HT1080 (cell line): Measurements from ENCODE around the gene SRD5A2. TPM values are rescaled to one million over a fixed set of nuclear protein-coding genes. Genes with fewer than 3 reads are reported as not detected.

Experiments used
- DNase-seq: peaks from one replicate; pipeline ENCODE4 v3.0.0-alpha.2; 2015; ENCODE audit warnings: low read depth
- polyA plus RNA-seq, 2 experiments: library from polyadenylated mRNA; depleted of rRNA; stranded (reverse); fragments of >200 nt; gene quantifications; 2 replicates each; pipeline ENCODE4 v1.2.3, GENCODE V29; 2015
- total RNA-seq: library from RNA; depleted of rRNA; stranded (reverse); fragments of >200 nt; shearing (Covaris generic); gene quantifications from 2 replicates; pipeline ENCODE4 v1.2.3, GENCODE V29; 2014; rRNA removed

SRD5A2 gene, protein sequence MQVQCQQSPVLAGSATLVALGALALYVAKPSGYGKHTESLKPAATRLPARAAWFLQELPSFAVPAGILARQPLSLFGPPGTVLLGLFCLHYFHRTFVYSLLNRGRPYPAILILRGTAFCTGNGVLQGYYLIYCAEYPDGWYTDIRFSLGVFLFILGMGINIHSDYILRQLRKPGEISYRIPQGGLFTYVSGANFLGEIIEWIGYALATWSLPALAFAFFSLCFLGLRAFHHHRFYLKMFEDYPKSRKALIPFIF
- not detected in 2 replicates for total RNA-seq
- not detected in 2 replicates for polyA plus RNA-seq (2015; cell fraction: cytosol; rRNA removed)
- not detected in 2 replicates for polyA plus RNA-seq (2015; cell fraction: nucleus; rRNA removed)

DNA sequence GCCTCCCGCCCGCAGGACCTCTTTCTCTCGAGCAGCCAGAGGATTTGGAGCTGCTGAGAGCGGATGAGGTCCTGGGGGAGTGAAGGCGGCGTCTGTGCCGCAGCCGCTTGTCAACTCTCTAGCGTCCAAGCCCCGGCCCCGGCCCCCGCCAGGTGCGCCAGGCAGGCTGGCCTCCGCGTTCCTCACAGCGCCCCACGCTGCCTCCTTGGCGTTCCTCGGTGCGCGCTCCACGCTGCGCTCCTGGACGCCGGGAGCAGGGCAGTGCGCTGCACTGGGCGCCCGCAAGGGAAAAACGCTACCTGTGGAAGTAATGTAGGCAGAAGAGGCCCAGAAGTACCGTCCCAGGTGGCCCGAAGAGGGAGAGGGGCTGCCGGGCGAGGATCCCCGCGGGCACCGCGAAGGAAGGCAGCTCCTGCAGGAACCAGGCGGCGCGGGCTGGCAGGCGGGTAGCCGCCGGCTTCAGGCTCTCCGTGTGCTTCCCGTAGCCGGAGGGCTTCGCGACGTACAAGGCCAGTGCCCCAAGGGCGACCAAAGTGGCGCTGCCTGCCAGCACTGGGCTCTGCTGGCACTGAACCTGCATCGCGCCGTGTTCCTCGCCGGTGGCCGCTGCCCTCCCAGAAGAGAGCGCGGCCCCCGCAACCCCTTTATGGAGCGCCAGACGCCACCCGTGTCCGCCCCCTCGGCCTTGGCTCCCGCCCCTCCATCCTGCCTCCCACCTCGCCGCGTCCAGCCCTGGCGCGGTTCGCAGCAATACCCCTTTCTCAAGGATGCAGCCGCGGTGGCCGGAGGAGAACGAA lies at the start of gene SRD5A2:
TSS of gene SRD5A2 (minus strand) at position 618 of the 797 bp plus-strand sequence. CDS start at position 580, 38 bp downstream.
- DNase-seq = no peak

DNA sequence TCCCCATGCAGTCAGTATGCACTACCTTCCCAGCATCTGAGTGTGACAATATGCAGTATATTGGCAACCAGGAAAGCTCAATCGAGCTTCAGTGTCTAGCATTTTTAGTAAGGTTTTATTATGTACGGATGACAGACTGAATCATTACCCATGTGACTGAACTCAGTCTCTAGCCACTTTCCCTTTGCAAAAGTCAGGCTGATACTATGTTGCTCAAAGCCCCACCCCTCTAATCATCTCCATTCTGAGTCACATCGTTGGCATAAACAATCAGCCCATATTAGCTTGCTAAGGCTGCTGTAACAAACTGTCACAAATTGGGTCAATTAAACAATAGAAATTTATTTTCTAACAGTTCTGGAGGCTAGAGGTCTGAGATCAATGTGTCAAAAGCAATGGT lies 25.8 kb upstream of the SRD5A2 start:
- peak; percentile 23 for DNase-seq

DNA sequence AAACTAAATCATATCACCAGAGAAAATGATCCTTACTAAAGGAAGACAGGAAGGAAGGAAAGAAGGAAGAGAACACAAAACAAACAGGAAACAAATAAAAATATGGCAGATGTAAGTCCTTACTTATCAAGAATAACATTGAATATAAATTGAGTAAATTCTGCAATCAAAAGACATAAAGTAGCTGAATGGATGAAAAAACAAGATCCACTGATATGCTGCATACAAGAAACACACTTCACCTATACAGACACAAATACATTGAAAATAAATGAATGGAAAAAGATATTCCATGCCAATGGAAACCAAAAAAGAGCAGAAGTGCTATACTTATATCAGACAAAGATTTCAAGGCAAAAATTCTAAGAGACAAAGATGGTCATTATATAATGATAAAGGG lies 18.0 kb upstream of the SRD5A2 start:
- no peak for DNase-seq

DNA sequence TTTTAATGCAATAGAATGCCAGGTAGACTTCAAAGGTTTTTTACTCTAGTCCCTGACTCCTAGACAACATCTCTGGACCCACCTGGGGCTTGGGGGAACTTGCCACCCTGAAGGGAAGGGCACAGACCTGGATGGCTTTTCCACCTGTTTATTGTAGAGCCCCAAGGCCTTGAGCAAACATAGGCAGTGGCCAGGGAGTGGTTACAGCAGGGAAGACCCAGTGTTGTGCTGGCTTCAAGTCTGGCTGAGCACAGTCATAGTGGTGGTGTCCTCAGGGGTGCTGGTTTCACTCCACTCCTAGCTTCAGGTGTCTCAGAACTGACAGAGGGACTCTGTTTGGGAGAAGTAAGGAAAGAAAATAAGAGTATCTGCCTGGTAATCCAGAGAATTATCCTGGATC lies 5.5 kb upstream of the SRD5A2 start:
- DNase-seq = no peak

DNA sequence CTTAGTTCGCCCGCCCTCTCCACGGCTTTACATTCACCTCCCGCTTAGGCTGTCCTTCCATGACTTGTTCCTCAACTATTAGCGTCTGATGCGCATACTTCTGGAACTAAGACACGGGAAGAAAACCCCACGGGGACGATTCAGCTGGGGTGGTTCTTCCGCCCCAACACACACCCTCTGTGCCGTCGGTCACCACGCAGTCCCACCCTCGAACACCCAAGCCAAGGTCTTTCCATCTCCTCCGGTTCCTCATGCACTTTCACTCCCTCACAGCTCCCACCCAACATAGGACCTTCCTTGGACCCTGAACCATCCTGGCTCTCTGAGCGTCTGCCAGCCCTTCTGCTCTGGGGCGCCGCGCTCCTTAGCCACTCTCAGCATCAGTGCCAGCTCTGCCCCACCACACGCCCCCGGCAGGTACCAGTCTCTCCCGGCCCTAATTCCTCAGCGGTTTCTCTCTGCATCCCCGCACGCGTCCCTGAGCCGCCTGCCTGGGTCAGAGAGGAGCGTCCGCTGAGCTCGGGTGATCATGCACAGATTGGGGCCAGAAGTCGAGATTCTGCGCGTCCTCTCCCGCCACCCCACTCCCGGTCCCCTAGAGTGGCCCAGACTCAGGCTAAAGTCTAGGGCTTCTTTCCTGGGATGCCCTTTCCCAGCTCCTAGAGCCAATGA lies 522 bp upstream of the SRD5A2 start:
- DNase-seq = no peak

DNA sequence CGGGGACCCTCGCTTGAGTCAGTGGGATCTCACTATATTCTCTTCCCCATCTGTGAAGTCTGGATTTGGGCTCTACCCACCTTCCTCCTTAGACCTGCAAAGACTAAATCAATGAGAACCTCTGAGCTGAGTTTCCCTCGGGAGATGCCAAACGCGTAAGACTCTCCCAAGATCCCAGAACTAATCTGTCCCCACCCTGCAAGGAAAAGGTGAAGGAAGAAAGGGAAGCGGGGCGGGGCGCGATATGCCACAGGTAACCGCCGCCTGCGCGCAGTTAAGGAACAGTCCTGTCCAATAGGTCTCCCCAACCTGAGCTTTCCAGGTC lies 780 bp downstream of the SRD5A2 start:
- no peak for DNase-seq

DNA sequence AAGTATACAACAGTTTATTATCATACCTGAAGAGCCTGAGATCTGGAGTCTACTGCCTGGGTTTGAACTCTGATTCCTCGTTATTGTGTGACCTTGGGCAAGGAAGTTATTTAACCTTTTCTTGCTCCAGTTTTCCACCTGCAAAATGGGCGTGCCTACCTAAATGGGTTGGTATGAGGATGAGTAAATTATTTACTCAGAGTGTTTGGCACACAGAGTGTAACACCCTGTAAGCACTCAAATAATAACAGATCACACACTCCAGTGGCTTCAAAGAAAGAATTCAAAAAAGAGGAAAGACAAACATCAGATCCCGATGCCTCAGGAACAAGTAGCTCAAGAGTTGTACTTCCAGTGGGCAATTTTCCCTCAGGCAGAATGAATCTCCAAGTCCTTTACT lies 2.4 kb downstream of the SRD5A2 start:
- DNase-seq = no peak

DNA sequence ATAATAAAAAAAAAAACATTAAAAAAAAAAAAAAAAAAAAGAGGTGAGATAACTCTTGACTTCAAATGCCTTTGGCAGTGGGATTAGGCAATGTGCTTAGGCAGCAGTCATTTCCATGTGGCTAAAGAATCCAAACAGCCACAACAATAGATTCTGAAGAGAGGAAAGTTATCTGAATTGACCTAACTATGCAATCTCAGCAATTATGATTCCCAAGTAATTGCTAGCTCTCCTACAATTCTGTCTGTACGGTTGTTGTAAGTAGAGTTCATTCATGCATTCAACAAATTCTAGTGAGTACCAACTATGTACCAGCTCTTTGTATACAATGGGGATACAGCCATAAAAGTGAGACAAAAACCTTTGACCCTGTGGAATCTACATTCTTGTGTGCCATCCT lies 3.6 kb downstream of the SRD5A2 start:
- no peak for DNase-seq

DNA sequence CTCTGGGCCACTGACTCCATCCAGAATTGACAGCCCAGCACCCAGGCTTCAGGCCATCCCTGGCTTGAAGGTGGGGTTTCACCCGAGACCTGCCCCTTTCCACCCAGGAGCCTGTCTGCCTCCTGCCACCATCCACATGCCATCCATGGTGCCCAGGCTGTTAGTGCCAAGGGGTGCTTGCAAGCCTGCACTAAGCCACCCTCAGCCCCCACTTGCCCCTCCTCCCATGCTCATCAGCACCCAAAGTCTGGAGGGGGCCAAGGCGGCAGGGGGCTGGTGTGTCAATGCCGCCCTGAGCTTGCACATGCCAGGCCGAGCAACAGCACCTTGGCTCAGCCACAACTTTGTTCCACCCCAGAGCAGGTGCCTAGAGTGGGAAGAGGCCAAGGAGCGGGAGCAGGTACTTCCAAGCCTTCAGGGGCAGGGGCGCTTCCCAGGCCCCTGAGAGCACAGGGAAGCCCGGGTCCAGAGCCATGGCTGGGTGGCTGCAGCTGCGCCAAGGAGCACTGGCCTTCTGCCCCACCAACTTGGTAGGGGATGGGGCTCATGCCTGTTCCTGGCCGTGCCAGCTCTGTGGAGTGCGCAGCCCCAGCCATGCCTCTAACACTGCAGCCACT lies 12.0 kb downstream of the SRD5A2 start:
- DNase-seq = no peak

DNA sequence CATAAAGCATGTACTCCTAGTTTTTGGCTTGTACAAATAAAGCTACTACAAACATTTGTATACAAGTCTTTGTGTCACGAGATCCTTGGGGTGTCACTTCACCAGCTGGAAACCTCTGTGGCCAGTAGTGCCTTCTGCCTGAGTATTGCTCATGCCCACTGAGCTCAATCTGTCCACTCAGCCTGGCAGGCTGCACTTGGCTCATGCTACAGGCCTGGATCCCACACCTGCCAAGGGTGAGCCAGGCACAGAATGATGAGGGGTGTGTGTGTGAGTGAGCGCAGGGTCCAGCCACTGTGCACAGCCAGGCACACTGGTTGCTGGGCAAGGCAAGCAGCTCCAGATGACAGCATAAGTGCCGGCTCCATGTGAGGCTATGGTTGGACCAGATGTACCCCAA lies 13.1 kb downstream of the SRD5A2 start:
- DNase-seq = no peak

DNA sequence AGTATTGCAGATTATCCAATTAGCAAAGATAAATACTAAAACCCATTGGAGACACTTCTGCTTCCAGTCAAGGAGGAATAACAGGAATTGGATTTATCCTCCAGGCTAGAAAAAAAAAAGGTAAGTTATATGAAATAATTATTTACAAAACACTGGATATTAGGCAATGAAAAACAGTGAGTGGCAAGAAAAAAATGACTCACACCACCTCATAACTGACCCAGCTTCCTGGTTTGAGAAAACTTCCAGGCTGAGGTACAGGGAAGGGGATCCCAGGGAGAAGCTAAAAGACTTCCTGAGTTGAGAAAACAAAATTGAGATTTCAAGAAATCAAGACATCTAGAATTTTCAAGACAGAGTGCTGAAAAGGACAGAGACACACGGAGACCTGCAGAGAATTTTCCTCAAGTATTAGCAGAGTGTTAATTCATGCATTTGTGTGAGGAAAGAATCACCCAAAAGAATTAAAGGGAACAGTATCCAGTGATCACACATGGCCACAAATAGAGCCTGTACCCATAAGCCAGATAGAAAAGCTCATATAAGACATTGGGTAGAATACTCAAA lies 17.4 kb downstream of the SRD5A2 start:
- peak; percentile 20 for DNase-seq

DNA sequence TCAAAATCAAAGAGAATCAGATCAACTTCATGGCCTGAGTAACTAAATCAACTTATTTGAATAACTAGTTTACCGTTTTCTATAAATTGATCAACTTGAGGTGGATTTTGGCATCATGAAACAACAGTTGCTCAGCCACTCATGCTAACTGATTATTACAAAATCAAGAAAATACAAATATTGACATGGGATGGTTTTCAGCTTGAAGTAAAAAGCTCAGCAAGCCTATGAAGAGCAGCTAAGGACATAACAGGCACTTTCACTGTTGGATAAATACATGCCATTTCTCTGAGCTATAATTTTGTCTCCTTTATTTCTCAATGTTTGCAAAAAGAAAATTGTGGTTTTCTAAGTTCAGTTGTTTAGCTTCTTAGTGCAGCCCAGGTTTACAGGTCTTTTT lies 18.9 kb downstream of the SRD5A2 start:
- DNase-seq = no peak

DNA sequence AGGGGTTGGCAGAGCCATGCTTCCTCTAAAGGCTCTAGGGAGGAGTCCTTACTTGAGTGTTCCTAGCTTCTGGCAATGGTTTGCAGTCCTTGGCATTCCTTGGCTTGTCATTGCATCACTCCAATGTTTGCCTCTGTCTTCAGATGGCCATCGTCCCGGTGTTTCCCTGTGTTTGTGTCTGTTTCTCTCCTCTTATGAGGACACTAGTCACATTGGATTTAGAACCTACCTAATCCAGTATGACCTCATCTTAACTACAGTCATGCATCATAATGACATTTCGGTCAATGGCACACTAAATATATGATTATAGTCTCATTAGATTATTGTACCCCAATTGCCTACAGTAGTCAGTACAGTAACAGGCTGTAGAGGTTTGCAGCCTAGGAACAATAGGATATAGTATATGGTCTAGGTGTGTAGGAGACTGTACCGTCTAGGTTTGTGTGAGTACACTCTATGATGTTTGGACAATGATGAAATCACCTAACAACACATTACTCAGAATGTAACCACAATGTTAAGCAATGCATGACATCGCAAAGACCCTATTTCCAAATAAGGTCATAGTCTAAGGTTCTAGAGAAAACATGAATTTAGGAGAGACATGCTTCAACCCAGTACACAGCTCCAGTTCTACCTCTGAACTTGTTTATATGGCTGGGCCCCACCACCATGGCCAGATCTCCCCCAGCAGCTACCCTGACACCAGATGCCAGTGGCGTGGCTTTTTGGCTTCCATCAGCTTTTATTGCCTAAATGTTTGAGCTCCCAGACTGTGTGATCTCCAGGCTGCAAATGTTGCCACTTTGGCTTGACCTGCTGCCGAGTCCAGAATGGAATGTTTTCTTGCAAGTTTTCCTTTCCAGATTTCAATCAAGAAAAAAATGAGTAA lies 22.1 kb downstream of the SRD5A2 start:
- peak; percentile 65 for DNase-seq

DNA sequence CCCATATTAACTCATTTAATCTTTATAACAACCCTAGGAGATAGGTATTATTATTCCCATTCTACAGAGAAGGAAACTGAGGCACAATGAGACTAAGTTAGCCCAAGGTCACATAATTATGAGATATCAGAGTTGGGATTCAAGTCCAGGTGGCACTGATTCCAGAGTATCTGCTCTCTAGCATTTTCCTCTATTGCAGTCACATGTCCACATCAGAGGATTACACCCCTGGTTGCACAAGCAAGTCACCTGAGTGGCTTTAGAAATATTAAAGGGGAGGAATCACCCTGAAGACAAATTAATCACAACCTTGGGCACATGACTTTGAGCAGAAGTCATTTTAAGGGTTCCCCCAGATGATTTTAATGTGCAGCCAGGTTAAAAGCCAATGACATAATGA lies 23.8 kb downstream of the SRD5A2 start:
- DNase-seq = no peak

DNA sequence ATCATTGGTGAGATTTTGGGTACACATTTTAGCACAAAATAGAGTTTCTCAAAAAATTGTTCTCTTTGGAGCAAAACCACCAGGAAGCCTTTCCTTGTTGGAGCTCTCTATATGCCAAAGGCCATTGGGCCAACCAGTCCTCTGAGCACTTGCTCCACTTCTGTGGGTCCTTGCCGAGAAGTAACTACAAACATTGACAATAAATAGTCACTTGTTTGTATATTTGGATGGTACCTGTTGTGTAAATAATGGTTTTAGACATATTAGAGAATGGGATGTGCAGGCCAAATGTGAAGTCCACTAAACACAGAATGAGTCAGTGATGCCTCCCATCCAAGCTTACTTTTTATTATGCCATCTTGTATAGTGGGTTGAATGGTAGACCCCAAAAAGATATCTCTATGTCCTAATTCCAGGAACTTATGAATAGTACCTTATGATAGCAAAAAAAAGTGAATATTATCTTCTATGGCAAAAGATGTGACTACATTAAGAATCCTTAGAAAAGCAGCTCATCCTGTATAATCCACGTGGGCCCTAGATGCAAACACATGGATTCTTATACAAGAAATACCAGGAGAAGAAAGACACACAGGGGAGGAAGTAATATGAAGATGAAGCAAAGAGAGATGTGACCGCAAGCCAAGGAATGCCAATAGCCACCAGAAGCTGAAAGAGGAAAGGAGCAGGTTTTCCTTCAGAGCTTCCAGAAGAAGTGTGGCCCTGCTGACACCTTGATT lies 24.6 kb downstream of the SRD5A2 start:
- DNase-seq = no peak

DNA sequence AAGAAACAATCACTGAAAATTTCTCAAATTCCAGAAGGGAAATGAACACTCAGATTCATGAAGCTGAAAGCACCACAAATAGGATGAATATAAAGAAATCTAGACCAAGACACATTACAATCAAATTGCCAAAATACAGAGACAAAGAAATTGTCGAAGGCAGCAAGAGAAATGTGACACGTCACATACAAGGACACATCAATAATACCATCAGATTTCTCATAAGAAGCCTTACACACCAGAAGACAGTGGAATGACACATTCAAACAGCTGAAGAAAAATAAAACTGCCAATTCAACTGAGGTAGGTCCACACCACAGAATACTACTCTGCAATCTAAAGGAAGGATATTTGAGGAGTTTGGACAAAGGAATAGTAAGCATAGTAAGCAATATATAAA lies 27.4 kb downstream of the SRD5A2 start:
- DNase-seq = no peak

DNA sequence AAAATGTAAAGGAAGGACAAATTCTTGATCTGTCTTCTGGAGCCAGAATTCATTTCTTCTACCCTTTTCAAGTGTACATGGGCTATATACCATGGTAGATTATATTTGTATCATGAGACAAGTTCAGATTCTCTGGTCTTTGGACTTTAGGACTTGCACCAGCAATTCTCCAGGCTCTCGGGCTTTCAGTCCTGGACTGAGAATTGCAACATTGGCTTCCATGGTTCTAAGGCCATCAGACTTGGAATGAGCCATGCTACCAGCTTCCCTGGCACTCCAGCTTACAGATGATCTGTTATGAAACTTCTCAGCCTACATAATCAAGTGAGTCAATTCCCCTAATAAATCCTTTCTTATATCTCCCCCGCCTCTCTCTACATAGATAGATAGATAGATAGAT lies 33.3 kb downstream of the SRD5A2 start:
- DNase-seq = no peak

DNA sequence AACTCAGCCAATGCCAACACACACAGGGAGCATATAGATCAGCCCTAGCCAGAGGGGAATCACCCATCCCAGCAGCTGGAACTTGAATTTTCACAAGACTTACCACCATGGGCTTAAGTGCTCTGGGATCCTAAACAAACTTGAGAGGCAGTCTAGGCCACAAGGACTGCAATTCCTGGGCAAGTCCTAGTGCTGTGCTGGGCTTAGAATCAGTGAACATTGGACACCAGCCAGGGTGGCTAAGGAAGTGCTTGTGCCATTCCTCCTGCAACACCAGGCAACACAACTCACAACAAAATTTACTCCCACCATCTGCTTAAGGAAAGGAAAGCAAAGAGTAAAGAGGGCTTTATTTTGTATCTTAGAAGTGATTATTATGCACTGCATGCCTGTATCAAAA lies 38.9 kb downstream of the SRD5A2 start:
- no peak for DNase-seq

DNA sequence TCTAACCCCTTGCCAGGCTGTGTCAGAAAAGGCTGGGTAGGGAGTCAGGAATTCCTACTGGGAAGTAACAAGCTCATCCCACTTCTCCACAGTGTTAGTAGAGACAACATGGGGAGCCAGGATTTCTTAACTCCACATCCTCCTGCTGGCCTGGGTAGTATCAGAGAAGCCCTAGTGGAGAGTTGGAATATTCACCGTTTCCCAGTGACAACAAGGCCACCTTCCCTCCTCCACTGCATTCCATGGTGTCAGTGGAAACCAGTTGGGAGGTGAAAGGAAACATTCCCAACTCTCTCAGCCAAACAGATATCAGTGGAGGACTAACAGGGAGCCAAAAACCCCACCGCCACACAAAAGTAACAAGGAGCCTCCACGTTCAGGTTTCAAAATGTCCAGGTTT lies 41.2 kb downstream of the SRD5A2 start:
- no peak for DNase-seq

DNA sequence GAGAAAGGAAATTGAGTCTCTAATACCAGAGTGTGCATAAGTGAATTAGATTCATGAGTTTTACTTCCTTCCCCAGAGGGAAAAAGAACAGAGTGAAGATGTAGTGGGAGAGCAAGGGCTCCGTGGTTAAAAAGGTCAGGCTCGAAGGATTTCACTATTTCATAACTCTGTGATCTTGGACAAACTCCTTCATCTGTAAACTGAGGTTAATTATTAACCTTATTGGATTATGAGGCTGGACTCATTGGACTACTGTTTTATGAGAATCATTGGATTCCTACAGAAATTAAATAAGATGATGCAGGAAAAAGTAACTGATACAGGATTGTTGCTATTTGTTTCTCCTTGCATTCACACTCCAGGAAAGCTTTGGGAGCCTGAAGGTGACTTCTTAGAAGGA lies 45.0 kb downstream of the SRD5A2 start:
- no peak for DNase-seq
